ENCODE results near the gene MINDY4.

Gene MINDY4

DNA sequence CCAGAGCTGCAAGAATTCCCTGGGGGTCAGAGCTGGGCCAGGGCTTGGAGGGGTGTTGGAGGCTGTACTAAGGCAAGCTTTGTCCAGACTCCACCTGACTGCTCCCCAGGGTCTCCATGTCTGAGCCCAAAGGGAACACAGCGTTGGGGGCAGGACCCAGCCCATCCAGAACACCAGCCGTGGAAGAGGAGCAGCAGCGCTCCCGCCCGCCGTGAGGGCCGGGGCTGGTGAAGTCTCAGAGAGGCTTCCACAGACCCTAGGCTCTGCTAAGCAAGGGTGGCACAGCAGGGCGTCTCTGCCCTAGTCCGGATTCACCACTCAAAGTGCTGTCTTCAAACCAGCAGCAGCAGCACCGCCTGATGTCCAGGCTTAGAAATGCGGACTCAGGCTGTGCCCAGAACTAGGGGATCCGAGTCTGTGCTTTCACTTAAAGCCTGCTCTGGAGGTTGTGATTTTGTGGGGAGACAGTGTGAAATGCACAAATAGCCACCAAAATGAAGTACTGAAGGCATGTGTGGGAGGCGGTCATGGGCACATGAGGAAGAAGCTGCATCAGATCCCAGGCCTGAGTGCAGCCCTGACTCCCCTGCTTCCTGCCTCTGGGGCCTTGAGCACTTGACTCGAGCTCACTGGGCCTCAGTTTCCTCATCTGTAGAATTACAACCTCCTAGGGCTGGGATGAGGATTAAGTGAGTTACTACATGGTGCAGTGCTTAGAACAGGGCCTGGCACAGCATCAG is 123.8 kb downstream of the MINDY4 start:
- no peak overlapping the region for H3K4me3 ChIP-seq (replicated peaks; ENCODE audit: low read depth, low read length)
- DNase-seq (ENCODE audit: extremely low read depth, low read depth) = no peak
- TF ChIP-seq, protein P1, sequence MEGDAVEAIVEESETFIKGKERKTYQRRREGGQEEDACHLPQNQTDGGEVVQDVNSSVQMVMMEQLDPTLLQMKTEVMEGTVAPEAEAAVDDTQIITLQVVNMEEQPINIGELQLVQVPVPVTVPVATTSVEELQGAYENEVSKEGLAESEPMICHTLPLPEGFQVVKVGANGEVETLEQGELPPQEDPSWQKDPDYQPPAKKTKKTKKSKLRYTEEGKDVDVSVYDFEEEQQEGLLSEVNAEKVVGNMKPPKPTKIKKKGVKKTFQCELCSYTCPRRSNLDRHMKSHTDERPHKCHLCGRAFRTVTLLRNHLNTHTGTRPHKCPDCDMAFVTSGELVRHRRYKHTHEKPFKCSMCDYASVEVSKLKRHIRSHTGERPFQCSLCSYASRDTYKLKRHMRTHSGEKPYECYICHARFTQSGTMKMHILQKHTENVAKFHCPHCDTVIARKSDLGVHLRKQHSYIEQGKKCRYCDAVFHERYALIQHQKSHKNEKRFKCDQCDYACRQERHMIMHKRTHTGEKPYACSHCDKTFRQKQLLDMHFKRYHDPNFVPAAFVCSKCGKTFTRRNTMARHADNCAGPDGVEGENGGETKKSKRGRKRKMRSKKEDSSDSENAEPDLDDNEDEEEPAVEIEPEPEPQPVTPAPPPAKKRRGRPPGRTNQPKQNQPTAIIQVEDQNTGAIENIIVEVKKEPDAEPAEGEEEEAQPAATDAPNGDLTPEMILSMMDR (IDR thresholded peaks at IDR 0.05; ENCODE audit: low read depth, low read length, missing control alignments) = peak; percentile 5

DNA sequence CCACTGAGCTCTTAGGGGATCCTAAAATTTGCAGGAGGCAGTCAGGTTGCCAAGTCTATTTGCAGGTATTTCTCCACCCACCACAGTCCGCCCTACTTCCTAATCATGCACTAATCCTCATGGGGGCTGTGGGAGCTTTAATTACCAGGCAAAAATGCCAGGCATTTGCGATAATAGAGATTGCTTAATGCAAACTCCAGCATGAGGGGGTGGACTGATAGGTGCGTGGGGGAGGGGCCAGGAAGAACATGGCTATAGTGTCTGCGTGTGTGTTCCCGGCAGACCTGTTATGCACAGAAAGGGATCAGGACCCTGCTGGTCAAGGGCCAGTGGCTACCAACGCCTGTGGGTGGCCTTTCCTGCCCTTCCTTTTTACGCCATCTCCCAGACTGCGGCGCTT is 124.8 kb downstream of the MINDY4 start:
- DNase-seq (ENCODE audit: extremely low read depth, low read depth) = no peak
- no peak overlapping the region for H3K4me3 ChIP-seq (replicated peaks; ENCODE audit: low read depth, low read length)
- TF ChIP-seq, protein P1 (IDR thresholded peaks at IDR 0.05; ENCODE audit: low read depth, low read length, missing control alignments) = no peak

DNA sequence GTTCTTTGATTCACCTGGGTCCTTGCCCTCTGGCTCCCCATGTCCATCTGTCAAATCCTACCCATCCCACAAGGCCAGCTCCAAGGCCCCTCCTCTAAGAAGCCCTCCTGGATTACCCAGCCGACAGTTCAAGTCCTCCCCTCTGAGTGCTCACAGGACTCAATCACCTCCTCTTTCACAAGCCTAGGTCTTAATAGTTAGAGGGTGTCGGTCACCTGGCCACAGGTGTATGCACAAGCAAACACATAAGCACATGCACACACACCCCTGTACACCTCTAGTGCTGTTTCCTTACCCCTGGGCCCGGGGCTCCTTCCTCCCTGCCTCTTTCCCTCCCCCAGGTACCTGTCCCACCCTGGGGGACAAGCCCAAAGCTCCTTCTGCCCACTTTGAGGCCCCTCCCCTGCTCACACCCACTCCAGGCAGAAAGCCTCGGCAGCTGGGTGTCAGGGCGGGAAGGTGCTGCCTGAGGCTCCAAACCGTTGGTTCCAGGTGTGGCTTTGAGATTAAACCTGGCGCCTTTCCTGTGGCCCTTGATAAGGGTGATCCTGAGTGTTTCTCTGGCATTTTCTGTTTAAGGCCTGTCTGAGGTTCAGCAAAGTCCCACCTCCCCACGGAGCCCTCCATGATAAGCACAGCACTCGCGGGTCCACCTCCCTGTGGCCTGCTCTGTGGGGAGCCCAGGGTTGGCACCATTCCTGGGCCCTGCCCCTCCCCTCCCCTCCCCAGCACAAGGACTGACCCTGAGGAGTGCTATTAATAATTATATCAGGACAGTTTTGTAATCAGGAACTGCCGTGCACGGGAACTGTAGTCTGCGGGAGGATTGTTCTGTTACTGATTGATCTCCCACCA is 125.8 kb downstream of the MINDY4 start:
- no peak for DNase-seq (ENCODE audit: extremely low read depth, low read depth)

DNA sequence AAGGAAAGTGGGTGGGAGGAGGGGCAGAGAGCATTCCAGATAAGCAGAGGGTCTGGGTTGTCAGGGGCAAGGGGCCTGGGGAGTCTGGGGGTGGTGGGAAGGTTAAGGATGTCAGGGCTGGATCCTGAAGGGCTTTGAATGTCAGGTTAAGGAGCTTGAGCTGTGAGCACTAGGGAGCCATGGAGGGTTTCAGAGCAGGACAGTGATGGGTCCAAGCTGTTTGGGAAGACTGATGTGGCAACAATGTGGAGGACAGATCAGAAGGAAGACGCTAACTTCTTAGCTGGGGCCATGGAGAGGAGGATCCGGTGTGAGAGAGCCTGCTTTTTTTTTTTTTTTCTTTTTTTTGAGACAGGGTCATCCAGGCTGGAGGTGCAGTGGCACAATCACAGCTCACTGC is 126.6 kb downstream of the MINDY4 start:
- no peak for DNase-seq (ENCODE audit: extremely low read depth, low read depth)
- TF ChIP-seq, protein P1 (IDR thresholded peaks at IDR 0.05; ENCODE audit: low read depth, low read length, missing control alignments) = no peak
- no peak overlapping the region for H3K4me3 ChIP-seq (replicated peaks; ENCODE audit: low read depth, low read length)

More for the DNA sequence above, 125.8 kb downstream of the MINDY4 start:
- TF ChIP-seq, protein P1 (IDR thresholded peaks at IDR 0.05; ENCODE audit: low read depth, low read length, missing control alignments) = no peak
- no peak overlapping the region for H3K4me3 ChIP-seq (replicated peaks; ENCODE audit: low read depth, low read length)

DNA sequence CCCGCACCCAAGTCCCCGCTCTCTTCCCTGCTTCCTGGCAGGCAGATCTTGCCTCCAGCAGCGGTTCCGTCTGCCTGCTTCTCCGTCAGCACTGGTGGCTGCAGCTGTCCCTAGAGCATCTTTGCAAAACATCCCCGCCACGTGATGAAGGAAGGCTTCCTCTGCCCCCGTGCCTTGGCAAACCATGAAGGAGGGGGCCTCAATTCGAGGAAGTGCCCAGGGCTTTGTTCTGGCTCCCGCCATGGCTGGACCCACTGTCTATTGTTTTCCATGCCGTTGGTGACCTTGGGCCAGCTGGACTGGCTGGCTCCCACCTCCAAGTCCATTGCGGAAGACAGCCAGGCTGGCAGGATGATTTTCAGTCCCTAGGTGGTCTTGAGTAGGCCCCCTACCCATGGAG is 127.2 kb downstream of the MINDY4 start:
- no peak for DNase-seq (ENCODE audit: extremely low read depth, low read depth)
- H3K4me3 ChIP-seq (replicated peaks; ENCODE audit: low read depth, low read length) = no peak overlapping the region
- TF ChIP-seq, protein P1 (IDR thresholded peaks at IDR 0.05; ENCODE audit: low read depth, low read length, missing control alignments) = no peak

DNA sequence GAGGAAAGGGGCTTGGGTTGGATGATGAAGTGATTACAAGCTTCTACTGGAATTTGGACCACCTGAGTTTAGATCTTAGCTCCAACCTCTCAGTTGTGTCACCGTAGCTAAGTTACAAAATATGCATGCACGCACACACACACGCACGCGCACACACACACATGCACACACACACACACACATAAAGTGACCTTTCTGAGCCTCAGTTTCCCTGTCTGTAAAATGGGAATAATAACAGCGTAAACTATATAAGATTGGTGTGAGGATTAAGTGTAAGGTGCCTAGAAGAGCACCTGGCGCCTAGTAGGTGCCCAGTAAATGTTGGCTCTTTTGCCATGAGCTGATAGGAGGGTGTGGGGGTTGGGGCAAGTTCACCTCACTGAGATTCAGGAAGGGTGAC is 127.8 kb downstream of the MINDY4 start:
- no peak for DNase-seq (ENCODE audit: extremely low read depth, low read depth)
- TF ChIP-seq, protein P1 (IDR thresholded peaks at IDR 0.05; ENCODE audit: low read depth, low read length, missing control alignments) = no peak
- H3K4me3 ChIP-seq (replicated peaks; ENCODE audit: low read depth, low read length) = no peak overlapping the region

Data from HFF-Myc (cell line).